Measurements from ENCODE around the gene KCNIP4.

KCNIP4 gene

DNA sequence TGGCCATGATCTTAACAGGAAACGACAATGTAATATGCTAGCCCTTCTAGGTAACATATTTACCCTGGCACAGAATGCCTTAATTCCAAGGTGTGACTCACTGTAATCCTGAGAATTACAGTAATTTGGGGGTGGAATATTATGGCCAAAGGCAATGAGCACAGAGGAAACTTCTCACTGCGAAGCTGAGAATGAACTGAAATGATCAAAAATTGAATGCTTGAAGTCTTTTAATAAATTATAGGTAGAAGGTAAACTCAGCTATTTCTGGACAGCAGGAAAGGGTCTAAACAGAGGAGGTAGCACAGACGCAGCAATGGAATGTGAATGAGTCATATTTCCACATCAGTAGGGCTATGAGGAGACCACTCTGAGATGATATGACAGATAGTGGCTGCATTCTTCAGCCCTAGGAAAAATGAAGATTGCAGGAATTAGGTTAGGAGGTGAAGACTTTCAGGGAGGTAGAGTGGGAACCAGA lies 935.7 kb downstream of the KCNIP4 start:
- no peak overlapping the region for H3K27ac ChIP-seq
- TF ChIP-seq, protein P1, sequence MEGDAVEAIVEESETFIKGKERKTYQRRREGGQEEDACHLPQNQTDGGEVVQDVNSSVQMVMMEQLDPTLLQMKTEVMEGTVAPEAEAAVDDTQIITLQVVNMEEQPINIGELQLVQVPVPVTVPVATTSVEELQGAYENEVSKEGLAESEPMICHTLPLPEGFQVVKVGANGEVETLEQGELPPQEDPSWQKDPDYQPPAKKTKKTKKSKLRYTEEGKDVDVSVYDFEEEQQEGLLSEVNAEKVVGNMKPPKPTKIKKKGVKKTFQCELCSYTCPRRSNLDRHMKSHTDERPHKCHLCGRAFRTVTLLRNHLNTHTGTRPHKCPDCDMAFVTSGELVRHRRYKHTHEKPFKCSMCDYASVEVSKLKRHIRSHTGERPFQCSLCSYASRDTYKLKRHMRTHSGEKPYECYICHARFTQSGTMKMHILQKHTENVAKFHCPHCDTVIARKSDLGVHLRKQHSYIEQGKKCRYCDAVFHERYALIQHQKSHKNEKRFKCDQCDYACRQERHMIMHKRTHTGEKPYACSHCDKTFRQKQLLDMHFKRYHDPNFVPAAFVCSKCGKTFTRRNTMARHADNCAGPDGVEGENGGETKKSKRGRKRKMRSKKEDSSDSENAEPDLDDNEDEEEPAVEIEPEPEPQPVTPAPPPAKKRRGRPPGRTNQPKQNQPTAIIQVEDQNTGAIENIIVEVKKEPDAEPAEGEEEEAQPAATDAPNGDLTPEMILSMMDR (IDR thresholded peaks at IDR 0.05): no peak

DNA sequence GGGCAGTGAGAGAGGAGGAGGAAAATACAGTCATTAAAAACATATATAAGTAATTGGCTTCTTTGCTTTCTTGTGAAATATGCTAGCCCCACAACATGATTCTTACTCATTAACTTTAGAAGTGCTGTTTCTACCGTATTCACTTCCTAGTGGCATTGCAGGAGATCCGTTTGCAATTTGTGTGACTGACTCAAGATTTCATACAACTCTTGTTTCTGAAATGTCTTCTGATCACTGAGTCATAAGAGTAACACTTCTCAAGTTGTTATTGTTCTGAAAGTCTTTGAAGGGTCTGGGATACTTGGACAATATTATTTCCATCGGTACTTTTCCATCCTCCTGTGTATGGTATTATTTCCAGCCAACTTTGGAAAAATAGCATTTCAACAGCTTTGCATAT lies 937.5 kb downstream of the KCNIP4 start:
- TF ChIP-seq, protein P1 (IDR thresholded peaks at IDR 0.05): no peak
- Histone ChIP-seq H3K27me3 (no peaks in the 10 kb centered on the region), H3K36me3 (no peaks in the 10 kb centered on the region), H3K9me3 (no peaks in the 10 kb centered on the region), H3K4me3 (ENCODE audit: low read depth in 1 of 2, low read length in 1 of 2) (no peak overlapping the region), H3K4me1 (ENCODE audit: control insufficient read depth in 1 of 2, insufficient read depth in 1 of 2, low read depth in 1 of 2, low read length in 1 of 2) (no peaks in the 10 kb centered on the region), H3K27ac (no peak overlapping the region)

More for the DNA sequence above, 935.7 kb downstream of the KCNIP4 start:
- H3K27me3 ChIP-seq: no peaks in the 10 kb centered on the region
- no peak overlapping the region for H3K4me3 ChIP-seq (ENCODE audit: low read depth in 1 of 2, low read length in 1 of 2)
- no peaks in the 10 kb centered on the region for H3K9me3 ChIP-seq
- H3K4me1 ChIP-seq (ENCODE audit: control insufficient read depth in 1 of 2, insufficient read depth in 1 of 2, low read depth in 1 of 2, low read length in 1 of 2): no peaks in the 10 kb centered on the region
- no peaks in the 10 kb centered on the region for H3K36me3 ChIP-seq

DNA sequence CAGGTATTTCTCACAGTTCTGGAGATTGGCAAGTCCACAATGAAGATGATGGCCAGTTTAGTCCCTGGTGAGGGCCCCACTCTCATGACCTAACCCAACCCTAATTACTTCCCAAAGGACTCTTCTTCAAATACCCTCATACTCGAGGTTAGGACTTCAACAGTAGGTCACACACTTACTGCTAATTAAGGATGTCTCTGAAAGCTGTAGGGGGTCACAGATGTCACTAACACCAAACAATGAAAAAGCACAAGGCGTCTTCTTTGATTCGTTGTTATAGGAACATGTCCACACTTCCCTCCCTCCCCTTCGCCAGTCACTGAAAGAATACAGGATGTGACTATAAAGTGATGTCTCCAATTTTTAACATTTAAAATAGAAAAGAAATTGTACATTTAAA lies 938.6 kb downstream of the KCNIP4 start:
- no peaks in the 10 kb centered on the region for H3K36me3 ChIP-seq
- no peak overlapping the region for H3K4me3 ChIP-seq (ENCODE audit: low read depth in 1 of 2, low read length in 1 of 2)
- no peaks in the 10 kb centered on the region for H3K4me1 ChIP-seq (ENCODE audit: control insufficient read depth in 1 of 2, insufficient read depth in 1 of 2, low read depth in 1 of 2, low read length in 1 of 2)
- TF ChIP-seq, protein P1 (IDR thresholded peaks at IDR 0.05): no peak
- H3K27me3 ChIP-seq: no peaks in the 10 kb centered on the region
- H3K27ac ChIP-seq: no peak overlapping the region
- no peaks in the 10 kb centered on the region for H3K9me3 ChIP-seq

DNA sequence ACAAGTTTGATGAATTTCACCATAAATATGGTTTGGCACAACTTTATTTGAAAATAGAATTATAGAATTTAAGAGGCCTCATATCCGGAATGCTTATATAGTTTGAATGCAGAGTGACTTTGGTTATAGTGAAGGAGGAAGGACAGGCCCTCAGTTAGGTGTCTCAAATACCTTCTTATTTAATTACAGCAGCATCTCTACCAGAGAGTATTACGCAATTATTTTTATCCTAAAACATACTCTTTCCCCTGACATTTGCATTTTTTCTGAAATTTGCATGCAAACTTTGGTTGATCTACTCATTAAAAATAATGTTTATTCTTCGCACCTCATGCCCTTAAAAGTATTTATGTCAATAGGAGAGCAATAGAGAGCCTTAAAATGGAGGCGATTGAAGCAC lies 942.9 kb downstream of the KCNIP4 start:
- Histone ChIP-seq H3K27ac (no peak overlapping the region), H3K4me1 (ENCODE audit: control insufficient read depth in 1 of 2, insufficient read depth in 1 of 2, low read depth in 1 of 2, low read length in 1 of 2) (no peaks in the 10 kb centered on the region), H3K9me3 (no peaks in the 10 kb centered on the region), H3K4me3 (ENCODE audit: low read depth in 1 of 2, low read length in 1 of 2) (no peak overlapping the region), H3K27me3 (no peaks in the 10 kb centered on the region), H3K36me3 (no peaks in the 10 kb centered on the region)
- TF ChIP-seq, protein P1 (IDR thresholded peaks at IDR 0.05): no peak

DNA sequence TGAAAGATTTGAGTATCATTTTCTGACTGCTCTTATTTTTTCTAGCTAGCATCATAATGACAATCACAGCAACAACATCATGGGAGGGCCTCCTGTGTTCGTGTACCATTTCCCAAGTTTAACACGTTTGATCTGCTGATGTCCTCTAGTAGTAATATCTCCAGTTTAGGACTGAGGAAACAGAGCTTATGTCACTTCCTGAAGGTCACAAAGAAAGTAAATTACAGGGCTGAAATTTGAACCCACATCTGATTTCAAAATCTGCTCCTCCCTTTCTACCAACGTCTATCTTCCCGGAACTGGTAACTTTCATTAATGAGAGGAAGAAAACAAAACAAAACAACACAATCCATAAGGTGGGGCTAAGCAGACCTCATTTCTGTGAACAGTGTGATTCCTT lies 945.6 kb downstream of the KCNIP4 start:
- no peak overlapping the region for H3K4me3 ChIP-seq (ENCODE audit: low read depth in 1 of 2, low read length in 1 of 2)
- H3K4me1 ChIP-seq (ENCODE audit: control insufficient read depth in 1 of 2, insufficient read depth in 1 of 2, low read depth in 1 of 2, low read length in 1 of 2): no peaks in the 10 kb centered on the region
- H3K9me3 ChIP-seq: no peaks in the 10 kb centered on the region
- H3K27me3 ChIP-seq: no peaks in the 10 kb centered on the region
- H3K27ac ChIP-seq: no peak overlapping the region
- H3K36me3 ChIP-seq: no peaks in the 10 kb centered on the region
- TF ChIP-seq, protein P1 (IDR thresholded peaks at IDR 0.05): no peak

DNA sequence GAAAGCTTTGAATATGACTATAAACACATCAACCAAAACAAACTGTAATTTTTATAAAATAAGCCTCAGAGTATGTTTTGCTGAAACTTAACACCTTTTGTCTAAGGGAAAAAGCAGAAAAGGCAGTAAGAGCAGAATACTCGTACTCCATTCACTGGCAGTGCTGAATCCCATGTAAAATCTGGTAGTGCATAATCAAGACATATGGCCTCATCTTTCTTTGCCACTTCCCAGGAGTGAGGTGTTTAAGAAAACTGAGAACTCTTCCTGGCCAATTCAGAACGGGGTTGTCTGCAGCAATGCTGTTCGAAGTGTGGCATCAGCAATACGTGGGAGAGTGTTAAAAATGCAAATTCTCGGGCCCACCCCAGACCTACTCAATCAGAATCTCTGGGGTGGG lies 946.3 kb downstream of the KCNIP4 start:
- TF ChIP-seq, protein P1 (IDR thresholded peaks at IDR 0.05): no peak
- no peak overlapping the region for H3K27ac ChIP-seq
- H3K36me3 ChIP-seq: no peaks in the 10 kb centered on the region
- no peaks in the 10 kb centered on the region for H3K4me1 ChIP-seq (ENCODE audit: control insufficient read depth in 1 of 2, insufficient read depth in 1 of 2, low read depth in 1 of 2, low read length in 1 of 2)
- H3K4me3 ChIP-seq (ENCODE audit: low read depth in 1 of 2, low read length in 1 of 2): no peak overlapping the region
- no peaks in the 10 kb centered on the region for H3K9me3 ChIP-seq
- H3K27me3 ChIP-seq: no peaks in the 10 kb centered on the region

Measured in neutrophil (primary cell).